ENCODE results near the gene IMPG1. TPM values are rescaled to one million over a fixed set of nuclear protein-coding genes. Genes with fewer than 3 reads are reported as not detected.

The IMPG1 gene
- total and polyA plus RNA-seq, 2 donors (not counting 1 experiment from before 2014, with no cell fraction given): not detected

DNA sequence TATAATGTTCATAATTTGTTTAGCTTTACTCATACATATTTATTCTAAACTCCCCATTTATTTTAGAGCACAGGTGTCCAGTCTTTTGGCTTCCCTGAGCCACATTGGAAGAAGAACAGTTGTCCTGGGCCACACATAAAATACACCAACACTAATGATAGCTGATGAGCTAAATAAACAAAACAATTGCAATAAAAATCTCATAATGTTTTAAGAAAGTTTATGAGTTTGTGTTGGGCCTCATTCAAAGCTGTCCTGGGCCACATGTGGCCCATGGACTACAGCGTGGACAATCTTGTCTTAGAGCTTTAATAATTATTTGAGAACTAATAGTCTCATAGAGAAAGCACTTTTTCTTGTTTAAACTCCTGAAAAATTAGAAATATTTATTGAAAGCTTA is 192.2 kb downstream of the IMPG1 start:
- no CpG with 5 or more reads among the region's 1 CpG for WGBS (ENCODE audit: insufficient coverage)
- no peak overlapping the region for H3K27ac ChIP-seq (ENCODE audit: low read length in 2 of 2)
- no peaks in the 10 kb centered on the region for H3K27me3 ChIP-seq (replicated peaks in 1 of 4; ENCODE audit: control extremely low read depth in 1 of 4, control insufficient read depth in 3 of 4, insufficient read depth in 4 of 4, low read length in 3 of 4)
- no peak for DNase-seq
- no peak overlapping the region for H3K4me2 ChIP-seq (replicated peaks; ENCODE audit: low read depth, low read length, poor library complexity, severe bottlenecking)
- no peaks in the 10 kb centered on the region for H4K20me1 ChIP-seq (ENCODE audit: control insufficient read depth, insufficient read depth, low read length, poor library complexity, severe bottlenecking)
- H3K4me3 Mint-ChIP-seq: no peak overlapping the region
- no peaks in the 10 kb centered on the region for H3K9me3 Mint-ChIP-seq (ENCODE audit: insufficient read depth)
- H3K4me1 ChIP-seq (ENCODE audit: control insufficient read depth in 2 of 2, insufficient read depth in 2 of 2, low read length in 2 of 2): no peaks in the 10 kb centered on the region
- intact Hi-C loops (cut with micrococcal nuclease): no loop called here
- H3K4me3 ChIP-seq (ENCODE audit: control extremely low read depth in 1 of 5, extremely low read depth in 1 of 5, insufficient read depth in 1 of 5, low read depth in 2 of 5, low read length in 4 of 5): no peak overlapping the region
- H3K9me3 ChIP-seq (ENCODE audit: control extremely low read depth in 1 of 3, control insufficient read depth in 2 of 3, insufficient read depth in 1 of 3, low read length in 2 of 3): no peaks in the 10 kb centered on the region
- no peaks in the 10 kb centered on the region for H3K36me3 ChIP-seq (replicated peaks in 1 of 2; ENCODE audit: control extremely low read depth in 1 of 2, control insufficient read depth in 1 of 2, extremely low read depth in 1 of 2, insufficient read depth in 2 of 2, low read length in 1 of 2)
- H3K27ac Mint-ChIP-seq: no peak overlapping the region
- ChIA-PET POLR2A (no interaction called here), CTCF (interaction anchor here (4.4 kb wide), 1 partner anchor 13 kb away, joined by 17 read pairs; no protein-coding TSS in a partner anchor)
- TF ChIP-seq, protein P1, sequence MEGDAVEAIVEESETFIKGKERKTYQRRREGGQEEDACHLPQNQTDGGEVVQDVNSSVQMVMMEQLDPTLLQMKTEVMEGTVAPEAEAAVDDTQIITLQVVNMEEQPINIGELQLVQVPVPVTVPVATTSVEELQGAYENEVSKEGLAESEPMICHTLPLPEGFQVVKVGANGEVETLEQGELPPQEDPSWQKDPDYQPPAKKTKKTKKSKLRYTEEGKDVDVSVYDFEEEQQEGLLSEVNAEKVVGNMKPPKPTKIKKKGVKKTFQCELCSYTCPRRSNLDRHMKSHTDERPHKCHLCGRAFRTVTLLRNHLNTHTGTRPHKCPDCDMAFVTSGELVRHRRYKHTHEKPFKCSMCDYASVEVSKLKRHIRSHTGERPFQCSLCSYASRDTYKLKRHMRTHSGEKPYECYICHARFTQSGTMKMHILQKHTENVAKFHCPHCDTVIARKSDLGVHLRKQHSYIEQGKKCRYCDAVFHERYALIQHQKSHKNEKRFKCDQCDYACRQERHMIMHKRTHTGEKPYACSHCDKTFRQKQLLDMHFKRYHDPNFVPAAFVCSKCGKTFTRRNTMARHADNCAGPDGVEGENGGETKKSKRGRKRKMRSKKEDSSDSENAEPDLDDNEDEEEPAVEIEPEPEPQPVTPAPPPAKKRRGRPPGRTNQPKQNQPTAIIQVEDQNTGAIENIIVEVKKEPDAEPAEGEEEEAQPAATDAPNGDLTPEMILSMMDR (IDR thresholded peaks at IDR 0.05): no peak
- TF ChIP-seq EZH2 (IDR thresholded peaks at IDR 0.05; ENCODE audit: borderline replicate concordance, insufficient read depth, low read depth, low read length, poor library complexity, severe bottlenecking): no peak
- no peaks in the 10 kb centered on the region for H3K4me1 Mint-ChIP-seq
- peaks cover 4% of the 10 kb centered on the region for H3K27me3 Mint-ChIP-seq
- no peaks in the 10 kb centered on the region for H3K79me2 ChIP-seq (ENCODE audit: control insufficient read depth, insufficient read depth, low read length)
- no peak overlapping the region for H2AFZ ChIP-seq (ENCODE audit: insufficient read depth, low read depth, low read length, poor library complexity, severe bottlenecking)
- no peak overlapping the region for H3K9ac ChIP-seq (ENCODE audit: low read length)
- no peak for ATAC-seq (ENCODE audit: low read depth)

DNA sequence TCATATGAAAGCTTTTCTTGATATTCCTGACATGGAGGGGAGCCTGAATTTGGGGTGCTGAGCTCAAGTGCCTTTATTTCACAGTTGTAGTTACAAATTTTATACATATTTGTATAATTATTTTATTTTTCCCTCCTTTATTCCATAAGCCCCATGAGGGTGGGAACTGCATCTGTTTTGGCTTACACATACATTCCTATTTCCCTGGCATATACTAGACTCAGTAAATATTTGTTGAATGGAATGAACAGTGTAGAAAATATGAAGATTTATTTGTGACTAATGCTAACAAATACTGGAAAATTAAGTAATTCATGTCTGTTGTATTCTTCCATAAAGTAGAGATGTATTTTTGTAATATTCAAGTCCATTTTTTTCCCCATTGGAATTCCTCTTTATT is 196.3 kb downstream of the IMPG1 start:
- no peaks in the 10 kb centered on the region for H3K9me3 ChIP-seq (ENCODE audit: control extremely low read depth in 1 of 3, control insufficient read depth in 2 of 3, insufficient read depth in 1 of 3, low read length in 2 of 3)
- POLR2A ChIA-PET: no interaction called here
- CTCF ChIA-PET: interaction anchor here (1.9 kb wide), 1 partner anchor 17 kb away, joined by 7 read pairs; no protein-coding TSS in a partner anchor
- no peak overlapping the region for H3K27ac ChIP-seq (ENCODE audit: low read length in 2 of 2)
- H4K20me1 ChIP-seq (ENCODE audit: control insufficient read depth, insufficient read depth, low read length, poor library complexity, severe bottlenecking): no peaks in the 10 kb centered on the region
- Mint-ChIP-seq H3K27ac (no peak overlapping the region), H3K27me3 (no peaks in the 10 kb centered on the region), H3K4me3 (no peak overlapping the region), H3K9me3 (ENCODE audit: insufficient read depth) (no peaks in the 10 kb centered on the region), H3K4me1 (no peaks in the 10 kb centered on the region)
- no peak for TF ChIP-seq EZH2 (IDR thresholded peaks at IDR 0.05; ENCODE audit: borderline replicate concordance, insufficient read depth, low read depth, low read length, poor library complexity, severe bottlenecking)
- no peaks in the 10 kb centered on the region for H3K27me3 ChIP-seq (replicated peaks in 1 of 4; ENCODE audit: control extremely low read depth in 1 of 4, control insufficient read depth in 3 of 4, insufficient read depth in 4 of 4, low read length in 3 of 4)
- H3K9ac ChIP-seq (ENCODE audit: low read length): no peak overlapping the region
- intact Hi-C loops (cut with micrococcal nuclease): no loop called here
- DNase-seq (no peak), ATAC-seq (ENCODE audit: low read depth) (no peak)
- H3K4me1 ChIP-seq (ENCODE audit: control insufficient read depth in 2 of 2, insufficient read depth in 2 of 2, low read length in 2 of 2): no peaks in the 10 kb centered on the region
- no peaks in the 10 kb centered on the region for H3K36me3 ChIP-seq (replicated peaks in 1 of 2; ENCODE audit: control extremely low read depth in 1 of 2, control insufficient read depth in 1 of 2, extremely low read depth in 1 of 2, insufficient read depth in 2 of 2, low read length in 1 of 2)
- no peak overlapping the region for H2AFZ ChIP-seq (ENCODE audit: insufficient read depth, low read depth, low read length, poor library complexity, severe bottlenecking)
- no peak overlapping the region for H3K4me3 ChIP-seq (ENCODE audit: control extremely low read depth in 1 of 5, extremely low read depth in 1 of 5, insufficient read depth in 1 of 5, low read depth in 2 of 5, low read length in 4 of 5)
- H3K79me2 ChIP-seq (ENCODE audit: control insufficient read depth, insufficient read depth, low read length): no peaks in the 10 kb centered on the region
- H3K4me2 ChIP-seq (replicated peaks; ENCODE audit: low read depth, low read length, poor library complexity, severe bottlenecking): no peak overlapping the region
